ENCODE results near the gene SLC17A4.

SLC17A4 gene

GRCh38 chr6:25816252-25816651, 61.7 kb downstream of the SLC17A4 start:
- no peak for DNase-seq (ENCODE audit: low spot score)

- DNase-seq (ENCODE audit: low spot score): no peak
Measured at GRCh38 chr6:25821341-25821740, 66.8 kb downstream of the SLC17A4 start.

GRCh38 chr6:25829375-25829774, 74.8 kb downstream of the SLC17A4 start:
- DNase-seq (ENCODE audit: low spot score): no peak

GRCh38 chr6:25830458-25830857, 75.9 kb downstream of the SLC17A4 start:
- DNase-seq (ENCODE audit: low spot score): no peak

Data from AG08396 (cell line).